ENCODE results near the gene STAP1.

STAP1 gene

DNA sequence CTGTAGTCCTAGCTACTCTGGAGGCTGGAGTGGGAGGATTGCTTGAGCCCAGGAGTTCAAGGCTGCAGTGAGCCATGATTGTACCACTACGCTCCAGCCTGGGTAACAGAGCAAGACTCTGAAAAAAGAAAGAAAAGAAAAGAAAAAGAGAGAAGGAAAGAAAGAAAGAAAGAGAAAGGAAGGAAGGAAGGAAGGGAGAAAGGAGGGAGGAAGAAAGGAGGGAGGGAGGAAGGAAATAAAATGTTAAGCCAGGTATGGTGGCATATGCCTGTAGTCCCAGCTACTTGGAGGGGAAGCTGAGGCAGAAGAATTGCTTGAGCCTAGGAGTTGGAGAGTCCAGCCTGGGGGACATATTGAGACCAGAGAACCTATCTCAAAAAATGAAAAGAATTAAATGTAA lies 12.0 kb downstream of the STAP1 start:
- TF ChIP-seq EZH2 (IDR thresholded peaks at IDR 0.05) (no peak), POLR2AphosphoS5 (IDR thresholded peaks at IDR 0.05; ENCODE audit: borderline replicate concordance, low read depth, low read length) (no peak), FOXP2 (optimal IDR thresholded peaks at IDR 0.05; ENCODE audit: control extremely low read depth, extremely low read length, insufficient read depth) (no peak)
- no peak overlapping the region for H3K9ac ChIP-seq (ENCODE audit: insufficient read length)
- no peak overlapping the region for H3K27ac ChIP-seq
- no peak for DNase-seq (ENCODE audit: low read depth, low spot score)
- no peaks in the 10 kb centered on the region for H3K9me3 ChIP-seq (ENCODE audit: low read depth, low read length)
- no peaks in the 10 kb centered on the region for H3K36me3 ChIP-seq (ENCODE audit: insufficient read depth, low read length)
- no peak overlapping the region for H3K4me3 ChIP-seq

DNA sequence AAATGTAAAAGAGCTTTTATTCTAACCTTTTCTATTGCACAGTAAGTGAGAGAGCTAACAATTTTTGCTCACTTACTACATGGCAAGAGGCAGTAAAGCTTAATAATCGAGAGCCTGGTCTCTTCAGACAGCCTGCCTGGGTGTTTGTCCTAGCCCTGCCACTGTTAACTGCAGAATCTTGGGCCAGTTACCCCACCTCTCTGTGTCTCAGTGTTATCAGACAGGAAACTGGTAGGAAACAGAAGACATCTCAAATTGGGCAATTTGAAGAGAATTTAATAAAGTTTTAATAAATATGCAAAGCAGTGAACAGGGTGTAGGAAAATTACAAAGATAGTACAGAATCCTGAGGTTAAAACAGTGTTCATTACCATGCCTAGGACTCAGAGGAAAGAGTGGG lies 13.4 kb downstream of the STAP1 start:
- Histone ChIP-seq H3K27ac (no peak overlapping the region), H3K9me3 (ENCODE audit: low read depth, low read length) (no peaks in the 10 kb centered on the region), H3K4me3 (no peak overlapping the region), H3K9ac (ENCODE audit: insufficient read length) (no peak overlapping the region), H3K36me3 (ENCODE audit: insufficient read depth, low read length) (no peaks in the 10 kb centered on the region)
- no peak for TF ChIP-seq POLR2AphosphoS5 (IDR thresholded peaks at IDR 0.05; ENCODE audit: borderline replicate concordance, low read depth, low read length)
- no peak for TF ChIP-seq FOXP2 (optimal IDR thresholded peaks at IDR 0.05; ENCODE audit: control extremely low read depth, extremely low read length, insufficient read depth)
- no peak for TF ChIP-seq EZH2 (IDR thresholded peaks at IDR 0.05)
- DNase-seq (ENCODE audit: low read depth, low spot score), result no peak

DNA sequence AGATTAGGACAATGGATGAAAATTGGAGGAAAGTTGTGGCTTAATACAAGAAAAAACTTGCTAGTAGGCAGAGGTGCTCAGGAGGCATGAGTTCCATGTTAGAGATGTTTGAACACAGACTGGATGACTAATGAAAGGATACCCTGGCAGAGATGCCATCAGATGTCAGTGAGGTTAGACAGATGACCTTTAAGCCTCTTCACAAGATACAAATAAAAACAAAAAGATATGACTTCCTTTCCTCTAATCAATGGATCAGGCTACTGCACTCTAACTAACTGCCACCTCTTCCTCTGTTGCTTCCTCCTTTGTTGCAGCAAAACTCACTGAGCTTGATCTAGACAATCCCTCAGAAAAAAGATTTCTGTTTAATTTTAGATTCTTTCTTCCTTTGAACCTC lies 14.7 kb downstream of the STAP1 start:
- DNase-seq (ENCODE audit: low read depth, low spot score), result no peak
- Histone ChIP-seq H3K9ac (ENCODE audit: insufficient read length) (no peak overlapping the region), H3K27ac (no peak overlapping the region)

DNA sequence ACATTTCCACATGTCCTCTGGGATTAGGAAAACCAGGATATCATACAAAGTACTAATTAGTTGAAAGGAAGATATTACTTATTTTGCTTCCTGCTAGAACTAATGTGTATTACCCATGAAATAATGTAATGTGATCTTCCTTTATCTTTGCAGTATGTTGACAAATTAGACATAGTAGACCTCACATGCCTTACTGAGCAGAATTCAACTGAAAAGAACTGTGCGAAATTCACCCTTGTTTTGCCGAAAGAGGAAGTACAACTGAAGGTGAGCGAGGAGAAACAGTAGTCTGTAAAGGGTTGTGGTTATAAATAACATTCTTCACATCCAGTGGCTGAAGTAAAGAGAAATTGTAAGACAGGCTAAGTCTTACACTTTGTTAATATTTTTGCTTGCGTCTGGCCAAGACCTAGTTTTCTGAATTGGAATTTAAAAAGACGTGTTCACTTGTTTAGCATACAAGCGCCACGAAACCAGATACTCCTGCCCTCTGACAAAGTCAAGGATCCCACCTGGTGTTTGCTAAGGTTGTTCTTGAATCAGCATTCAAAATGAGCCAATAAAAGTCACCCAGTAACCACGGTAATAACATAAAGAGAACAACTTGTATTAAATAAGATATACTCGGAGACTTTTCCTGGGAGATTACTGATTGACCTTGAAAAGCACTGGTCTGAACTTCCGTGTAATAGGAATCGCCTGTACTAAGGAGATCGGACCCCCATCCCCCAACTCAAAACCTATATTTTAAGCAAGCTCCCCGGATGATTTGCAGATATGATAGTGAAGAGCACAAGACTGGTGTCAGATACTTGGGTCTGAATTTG lies 16.9 kb downstream of the STAP1 start:
- TF ChIP-seq EZH2 (IDR thresholded peaks at IDR 0.05) (no peak), POLR2AphosphoS5 (IDR thresholded peaks at IDR 0.05; ENCODE audit: borderline replicate concordance, low read depth, low read length) (no peak), FOXP2 (optimal IDR thresholded peaks at IDR 0.05; ENCODE audit: control extremely low read depth, extremely low read length, insufficient read depth) (no peak)
- no peak overlapping the region for H3K4me3 ChIP-seq

More for the DNA sequence above, 14.7 kb downstream of the STAP1 start:
- H3K9me3 ChIP-seq (ENCODE audit: low read depth, low read length), result no peaks in the 10 kb centered on the region
- no peaks in the 10 kb centered on the region for H3K36me3 ChIP-seq (ENCODE audit: insufficient read depth, low read length)
- no peak overlapping the region for H3K4me3 ChIP-seq
- no peak for TF ChIP-seq FOXP2 (optimal IDR thresholded peaks at IDR 0.05; ENCODE audit: control extremely low read depth, extremely low read length, insufficient read depth)
- TF ChIP-seq POLR2AphosphoS5 (IDR thresholded peaks at IDR 0.05; ENCODE audit: borderline replicate concordance, low read depth, low read length), result no peak
- no peak for TF ChIP-seq EZH2 (IDR thresholded peaks at IDR 0.05)

DNA sequence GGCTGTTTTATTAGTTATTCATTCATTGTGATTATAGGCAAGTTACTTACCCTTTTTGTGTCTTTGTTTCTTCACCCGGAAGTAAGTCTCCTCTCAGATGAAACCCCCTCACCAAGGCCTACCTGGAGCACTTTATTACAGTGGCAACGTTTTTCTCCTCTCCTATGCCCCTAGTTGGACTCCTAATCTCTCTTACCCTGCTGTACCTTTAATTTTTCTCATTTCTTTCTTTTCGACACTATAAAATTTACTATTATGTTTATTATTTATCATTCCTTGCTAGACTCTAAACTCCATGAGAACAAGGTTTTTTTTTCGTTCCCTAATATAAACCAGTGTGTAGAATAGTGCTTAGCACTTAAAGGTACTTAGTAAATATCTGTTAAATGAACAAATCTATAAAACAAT lies 17.5 kb downstream of the STAP1 start:
- Histone ChIP-seq H3K9ac (ENCODE audit: insufficient read length) (no peak overlapping the region), H3K9me3 (ENCODE audit: low read depth, low read length) (no peaks in the 10 kb centered on the region), H3K36me3 (ENCODE audit: insufficient read depth, low read length) (no peaks in the 10 kb centered on the region), H3K27ac (no peak overlapping the region), H3K4me3 (no peak overlapping the region)
- TF ChIP-seq POLR2AphosphoS5 (IDR thresholded peaks at IDR 0.05; ENCODE audit: borderline replicate concordance, low read depth, low read length), result no peak
- TF ChIP-seq FOXP2 (optimal IDR thresholded peaks at IDR 0.05; ENCODE audit: control extremely low read depth, extremely low read length, insufficient read depth), result no peak
- no peak for TF ChIP-seq EZH2 (IDR thresholded peaks at IDR 0.05)
- no peak for DNase-seq (ENCODE audit: low read depth, low spot score)

More for the DNA sequence above, 16.9 kb downstream of the STAP1 start:
- peak; percentile 5 for DNase-seq (ENCODE audit: low read depth, low spot score)
- Histone ChIP-seq H3K9ac (ENCODE audit: insufficient read length) (no peak overlapping the region), H3K36me3 (ENCODE audit: insufficient read depth, low read length) (no peaks in the 10 kb centered on the region), H3K27ac (no peak overlapping the region), H3K9me3 (ENCODE audit: low read depth, low read length) (no peaks in the 10 kb centered on the region)

DNA sequence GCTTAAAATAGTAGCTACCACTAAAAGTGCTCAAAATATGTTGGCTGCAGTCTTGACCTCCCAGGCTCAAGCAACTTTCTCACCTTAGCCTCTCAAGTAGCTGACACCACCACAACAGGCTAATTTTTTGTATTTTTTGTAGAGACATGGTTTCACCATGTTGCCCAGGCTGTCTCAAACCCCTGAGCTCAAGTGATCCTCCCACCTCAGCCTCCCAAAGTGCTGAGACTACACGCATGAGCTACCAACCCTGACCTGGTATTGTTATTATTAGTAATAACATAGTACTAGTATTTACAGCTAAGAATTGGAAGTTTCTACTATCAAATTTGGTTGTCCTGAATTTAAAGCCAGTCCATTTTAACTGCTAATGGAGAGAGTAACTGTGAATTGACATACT lies 18.0 kb downstream of the STAP1 start:
- Histone ChIP-seq H3K36me3 (ENCODE audit: insufficient read depth, low read length) (no peaks in the 10 kb centered on the region), H3K4me3 (no peak overlapping the region), H3K27ac (no peak overlapping the region), H3K9ac (ENCODE audit: insufficient read length) (no peak overlapping the region), H3K9me3 (ENCODE audit: low read depth, low read length) (no peaks in the 10 kb centered on the region)
- TF ChIP-seq FOXP2 (optimal IDR thresholded peaks at IDR 0.05; ENCODE audit: control extremely low read depth, extremely low read length, insufficient read depth) (no peak), EZH2 (IDR thresholded peaks at IDR 0.05) (no peak), POLR2AphosphoS5 (IDR thresholded peaks at IDR 0.05; ENCODE audit: borderline replicate concordance, low read depth, low read length) (no peak)
- DNase-seq (ENCODE audit: low read depth, low spot score), result no peak

DNA sequence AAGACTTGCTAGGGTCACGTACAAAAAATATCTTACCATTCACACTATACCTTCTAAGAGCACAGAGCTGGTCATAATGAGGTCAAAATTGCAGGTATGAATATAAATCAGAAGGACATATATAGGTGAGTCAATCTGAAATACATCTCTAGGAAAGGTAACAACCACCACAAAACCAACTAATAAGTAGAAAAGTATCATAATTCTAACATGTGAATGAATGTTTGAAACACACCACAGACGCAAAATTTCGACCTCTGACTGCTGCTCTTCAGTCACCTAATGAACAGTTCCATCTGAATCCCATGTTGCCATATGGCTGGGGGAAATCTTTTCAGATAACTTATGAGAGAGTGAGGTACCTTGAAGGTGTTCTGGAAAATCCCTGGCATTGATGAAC lies 22.1 kb downstream of the STAP1 start:
- no peak for TF ChIP-seq FOXP2 (optimal IDR thresholded peaks at IDR 0.05; ENCODE audit: control extremely low read depth, extremely low read length, insufficient read depth)
- TF ChIP-seq POLR2AphosphoS5 (IDR thresholded peaks at IDR 0.05; ENCODE audit: borderline replicate concordance, low read depth, low read length), result no peak
- no peak for TF ChIP-seq EZH2 (IDR thresholded peaks at IDR 0.05)
- H3K9me3 ChIP-seq (ENCODE audit: low read depth, low read length), result no peaks in the 10 kb centered on the region
- no peak overlapping the region for H3K9ac ChIP-seq (ENCODE audit: insufficient read length)
- no peak overlapping the region for H3K4me3 ChIP-seq
- no peaks in the 10 kb centered on the region for H3K36me3 ChIP-seq (ENCODE audit: insufficient read depth, low read length)
- DNase-seq (ENCODE audit: low read depth, low spot score), result no peak
- H3K27ac ChIP-seq, result no peak overlapping the region

DNA sequence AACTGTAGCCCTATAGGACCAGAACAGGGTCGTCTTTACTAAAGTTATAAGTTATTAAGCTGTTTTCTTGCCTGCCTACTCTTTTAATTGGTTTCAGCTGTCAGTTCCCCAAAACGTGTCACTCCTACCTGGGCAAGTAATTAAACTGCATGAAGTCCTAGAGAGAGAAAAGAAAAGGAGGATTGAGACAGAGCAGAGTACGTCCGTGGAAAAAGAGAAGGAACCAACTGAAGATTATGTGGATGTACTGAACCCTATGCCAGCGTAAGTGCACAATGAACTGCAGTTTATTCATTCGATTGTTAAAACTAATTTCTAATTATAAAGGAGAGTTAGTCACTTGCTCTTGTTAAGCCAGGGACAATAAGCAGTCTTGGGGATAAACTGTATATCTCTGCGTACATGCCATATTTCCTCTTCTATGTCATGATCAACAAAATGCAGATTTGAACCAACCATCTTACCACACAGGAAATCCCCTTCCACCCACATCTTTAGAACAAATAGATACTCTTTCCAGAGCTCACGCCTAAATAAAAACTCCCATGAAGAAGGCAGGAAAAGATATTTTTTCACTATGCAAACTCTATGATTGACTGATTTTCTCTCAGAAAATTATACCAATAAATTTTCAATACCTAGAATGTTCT lies 22.8 kb downstream of the STAP1 start:
- H3K36me3 ChIP-seq (ENCODE audit: insufficient read depth, low read length), result no peaks in the 10 kb centered on the region
- no peak overlapping the region for H3K27ac ChIP-seq
- DNase-seq (ENCODE audit: low read depth, low spot score), result peak; percentile 1
- H3K9ac ChIP-seq (ENCODE audit: insufficient read length), result no peak overlapping the region
- no peak overlapping the region for H3K4me3 ChIP-seq
- H3K9me3 ChIP-seq (ENCODE audit: low read depth, low read length), result no peaks in the 10 kb centered on the region
- no peak for TF ChIP-seq FOXP2 (optimal IDR thresholded peaks at IDR 0.05; ENCODE audit: control extremely low read depth, extremely low read length, insufficient read depth)
- TF ChIP-seq EZH2 (IDR thresholded peaks at IDR 0.05), result no peak
- TF ChIP-seq POLR2AphosphoS5 (IDR thresholded peaks at IDR 0.05; ENCODE audit: borderline replicate concordance, low read depth, low read length), result no peak
